Measurements from ENCODE around the gene VWA3A.

- TF ChIP-seq EZH2 (IDR thresholded peaks at IDR 0.05; ENCODE audit: insufficient read depth, poor library complexity, severe bottlenecking) (no peak), EZH2phosphoT487 (IDR thresholded peaks at IDR 0.05; ENCODE audit: insufficient read depth, low read depth) (no peak)
Measured at GRCh38 chr16:22077700-22078313, 14.5 kb upstream of the VWA3A start.
